HL-60 (cell line): ENCODE measurements around the gene PIRT.

Experiments used
- CTCF ChIP-seq: IDR thresholded peaks from one replicate; pipeline ENCODE4 v1.5.1; 2011; ENCODE audit warnings: low read length, control low read depth, inconsistent platforms; ENCODE audit not compliant: insufficient read depth
- POLR2AphosphoS5 ChIP-seq: IDR thresholded peaks from 2 replicates; pipeline ENCODE4 v1.6.1; 2012; ENCODE audit warnings: low read depth
- REST ChIP-seq: IDR thresholded peaks from 2 replicates; pipeline ENCODE4 v1.6.1; 2012; ENCODE audit warnings: low read depth; ENCODE audit not compliant: insufficient replicate concordance
- SPI1 ChIP-seq: IDR thresholded peaks from 2 replicates; pipeline ENCODE4 v1.6.1; 2012; ENCODE audit warnings: low read depth, mild to moderate bottlenecking, borderline replicate concordance

GRCh38 chr17:10875430-10875851, 37.6 kb upstream of the PIRT start:
- TF ChIP-seq CTCF (no peak), POLR2AphosphoS5 (no peak), SPI1 (no peak), REST (peak; percentile 90)
